GM19193 (cell line): ENCODE data around the gene GID4.
A peak's percentile ranks its signal among the peaks of the same experiment; 100 is the strongest.

ENCODE experiments used
- POLR2A ChIP-seq: IDR thresholded peaks from 4 replicates; pipeline ENCODE4 v1.6.1; 2011; ENCODE audit not compliant: insufficient read depth, insufficient read length; ENCODE audit errors: extremely low read depth

The GID4 gene

DNA sequence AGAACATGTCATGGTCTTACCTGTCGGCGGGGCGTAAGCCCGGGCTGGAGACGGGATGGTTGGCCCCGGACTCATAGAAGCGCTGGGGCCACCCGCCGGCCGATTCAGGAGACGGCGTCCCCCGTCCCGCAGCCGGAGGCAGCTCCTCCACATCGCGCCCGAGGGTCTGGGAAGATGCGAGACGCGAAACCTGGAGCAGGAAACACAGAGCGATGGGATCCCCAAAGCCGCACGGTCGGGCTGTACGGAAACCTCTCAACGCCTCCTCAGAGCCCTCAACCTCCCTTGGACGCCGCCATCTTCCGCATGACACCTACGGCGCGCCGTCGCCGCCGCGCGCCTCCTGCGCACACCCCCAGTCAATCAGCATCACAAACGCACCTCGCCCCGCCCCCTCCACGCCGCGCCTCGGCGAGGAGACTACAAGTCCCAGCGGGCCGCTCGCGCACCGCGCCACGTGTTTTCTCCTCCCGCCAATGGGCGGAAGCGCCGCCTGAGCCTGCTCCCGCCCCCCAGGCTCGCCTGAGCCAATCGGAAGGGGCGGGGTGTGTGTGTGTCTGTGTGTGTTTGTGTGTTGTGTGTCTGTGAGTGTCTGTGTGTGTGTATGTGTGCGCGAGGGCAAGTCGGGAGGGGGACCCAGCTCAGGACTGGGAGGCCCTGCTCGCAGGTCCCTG lies at the start of gene GID4, which contains the start of gene ATPAF2:
GID4 (plus strand) TSS at position 548 of the 674 bp plus-strand sequence; CDS start at position 605, 57 bp downstream.
ATPAF2 (minus strand) TSS at position 308 of the 674 bp plus-strand sequence; CDS start at position 153, 155 bp downstream.
- peak; percentile 61 for TF ChIP-seq POLR2A

DNA sequence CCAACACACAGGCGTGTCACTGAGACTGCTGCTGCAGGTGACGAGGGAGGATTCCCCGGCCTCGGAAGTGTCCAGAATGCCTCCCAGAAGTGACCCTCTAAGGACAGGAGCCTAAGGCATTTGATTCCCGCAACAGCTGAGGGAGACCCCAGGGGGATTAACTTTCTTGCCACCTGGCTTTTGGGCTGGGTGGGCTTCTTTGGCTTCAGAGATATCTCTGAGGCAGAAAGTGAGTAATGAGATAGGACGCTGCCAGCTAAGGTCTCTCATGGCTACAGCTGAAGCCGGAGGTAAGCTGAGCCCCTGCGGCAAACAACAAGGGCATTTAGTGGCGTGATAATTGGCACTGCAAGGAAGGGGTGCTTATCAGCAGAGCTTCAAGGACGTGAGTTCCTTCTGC lies 49.6 kb upstream of the GID4 start:
- TF ChIP-seq POLR2A, result no peak

DNA sequence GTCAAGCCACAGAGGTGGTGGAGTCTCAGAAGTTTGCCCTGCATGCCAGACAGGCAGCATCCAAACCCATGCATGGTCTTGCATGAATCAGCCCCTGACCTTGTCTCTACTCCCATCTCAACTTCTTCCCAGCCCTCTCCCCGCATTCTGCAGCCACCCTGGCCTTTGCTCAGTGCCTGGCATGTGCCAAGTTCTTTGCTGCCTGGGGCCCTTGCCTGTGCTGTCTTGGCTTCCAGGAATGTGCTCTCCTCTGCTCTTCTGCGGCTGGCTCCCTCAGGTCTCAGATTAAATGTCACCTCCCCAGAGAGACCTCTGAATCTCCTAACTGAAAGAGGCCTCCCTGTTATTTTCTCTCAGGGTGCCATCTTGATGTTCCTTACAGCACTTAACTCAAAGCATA lies 48.9 kb upstream of the GID4 start:
- TF ChIP-seq POLR2A, result no peak

DNA sequence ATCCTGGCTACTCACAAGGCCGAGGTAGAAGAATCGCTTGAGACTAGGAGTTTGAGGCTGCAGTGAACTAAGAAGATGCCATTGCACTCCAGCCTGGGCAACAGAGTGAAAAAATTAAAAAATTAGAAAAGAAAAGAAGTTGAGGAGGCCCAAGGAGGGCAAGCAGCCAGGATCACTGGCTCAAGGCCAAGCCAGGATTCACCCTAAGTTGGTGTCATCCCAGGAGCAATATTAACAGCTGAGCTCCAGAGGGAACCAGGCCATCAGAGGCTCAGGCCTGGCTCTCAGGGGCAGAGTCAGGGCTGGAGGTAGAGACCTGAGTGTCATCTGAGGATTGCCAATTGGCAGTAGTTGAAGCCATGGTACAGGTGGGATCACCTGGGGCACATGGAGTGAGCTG lies 45.8 kb upstream of the GID4 start:
- no peak for TF ChIP-seq POLR2A

DNA sequence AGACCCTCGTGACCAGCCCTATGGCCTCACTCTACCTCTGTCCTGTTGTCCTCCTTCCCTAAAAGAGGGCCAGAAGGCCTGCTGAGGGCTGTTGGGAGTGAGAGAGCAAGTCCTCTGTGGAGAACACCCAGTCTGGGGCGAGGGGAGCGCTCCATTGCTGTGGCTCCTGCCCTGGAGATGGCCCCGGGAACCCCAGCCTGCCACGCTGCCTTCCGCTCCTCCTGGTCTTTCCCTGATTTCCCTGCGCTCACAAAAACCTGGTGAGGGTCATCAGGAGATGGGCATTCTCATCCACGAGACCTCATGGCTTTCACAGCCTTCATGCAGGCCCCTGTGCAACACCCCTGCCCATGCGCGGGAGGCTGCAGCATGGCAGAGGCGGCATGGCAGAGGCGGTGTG lies 45.4 kb upstream of the GID4 start:
- TF ChIP-seq POLR2A, result no peak

DNA sequence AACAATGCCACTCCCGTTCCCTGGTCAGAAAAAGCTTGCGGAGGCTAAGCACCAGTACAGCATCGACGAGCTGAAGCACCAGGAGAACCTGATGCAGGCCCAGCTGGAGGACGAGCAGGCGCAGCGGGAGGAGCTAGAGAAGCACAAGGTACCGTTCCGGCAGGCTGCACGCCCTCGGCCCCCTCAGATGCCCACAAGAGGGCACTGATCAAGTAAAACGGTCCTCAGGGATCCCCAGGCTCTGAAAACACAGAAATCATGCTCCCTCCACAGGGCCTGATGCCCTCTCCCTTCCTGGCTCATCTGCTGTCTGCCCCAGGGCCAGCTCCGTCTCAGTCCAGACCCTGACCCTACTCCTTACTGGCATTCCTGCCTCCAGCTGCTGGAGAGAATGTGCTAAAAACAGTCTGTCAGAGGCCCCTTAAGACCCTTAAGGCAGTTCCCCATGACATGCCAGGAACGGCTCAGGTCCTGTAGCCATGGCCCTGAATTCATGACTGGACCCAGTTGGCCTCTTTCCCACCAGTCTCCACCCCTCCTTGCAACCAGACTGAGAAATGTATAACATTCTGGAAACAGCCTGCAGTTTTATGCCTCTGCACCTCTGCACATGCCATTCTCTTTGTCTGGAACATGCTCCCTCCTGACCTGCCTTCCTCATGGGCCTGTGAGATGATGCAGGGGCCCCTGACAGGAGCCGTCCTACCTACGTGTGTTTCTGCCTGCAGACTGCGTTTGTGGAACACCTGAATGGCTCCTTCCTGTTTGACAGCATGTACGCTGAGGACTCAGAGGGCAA lies 44.7 kb upstream of the GID4 start:
- no peak for TF ChIP-seq POLR2A

DNA sequence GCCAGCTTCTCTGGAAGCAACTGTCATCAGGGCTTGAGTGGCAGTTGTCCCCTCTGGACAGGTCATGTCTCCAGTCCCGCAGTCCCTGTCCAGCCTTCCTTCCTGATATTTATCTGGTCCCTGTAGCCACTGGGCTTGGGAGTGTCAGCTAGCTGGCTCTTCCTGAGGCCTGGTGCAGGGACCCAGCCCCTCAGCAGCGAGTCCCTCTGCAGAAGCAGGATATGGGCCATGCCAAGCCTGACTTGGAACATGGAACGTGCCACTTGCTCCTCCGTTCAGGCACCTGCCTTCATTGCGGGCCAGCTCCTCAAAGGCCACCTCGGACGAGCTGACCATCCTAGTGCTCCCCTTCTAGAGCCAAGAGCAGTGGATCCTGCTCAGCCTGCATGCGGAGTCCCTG lies 40.3 kb upstream of the GID4 start:
- no peak for TF ChIP-seq POLR2A

DNA sequence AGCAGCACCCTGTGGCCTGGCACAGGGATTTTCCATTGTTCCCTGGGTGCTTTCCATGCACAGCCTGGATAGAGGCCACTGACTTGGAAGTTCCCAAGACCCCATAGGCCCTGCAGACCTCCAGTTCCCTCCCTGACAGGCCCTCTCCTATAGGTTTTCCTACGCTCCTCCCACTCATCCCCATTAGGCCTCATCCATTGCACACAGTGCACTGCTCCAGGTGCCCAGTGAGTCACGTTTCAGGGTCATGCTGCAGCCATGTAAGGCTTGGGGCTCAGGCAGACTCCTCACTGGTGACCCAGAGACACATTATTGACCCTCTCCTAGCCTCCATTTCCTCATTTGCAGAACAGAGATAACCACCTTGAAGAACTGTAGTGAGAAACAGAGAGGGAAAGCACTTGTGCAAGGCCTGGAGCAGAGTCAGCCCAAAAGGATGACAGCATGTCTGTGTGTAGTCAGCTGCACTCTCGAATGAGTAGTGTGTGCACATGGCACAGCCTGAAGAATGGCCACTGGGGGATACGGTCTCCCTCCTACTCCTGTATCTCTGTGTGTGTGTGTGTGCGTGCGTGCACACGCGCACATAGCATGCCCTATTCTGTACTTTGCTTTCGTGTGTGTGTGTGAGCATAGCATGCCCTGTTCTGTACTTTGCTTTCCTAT lies 39.7 kb upstream of the GID4 start:
- no peak for TF ChIP-seq POLR2A

DNA sequence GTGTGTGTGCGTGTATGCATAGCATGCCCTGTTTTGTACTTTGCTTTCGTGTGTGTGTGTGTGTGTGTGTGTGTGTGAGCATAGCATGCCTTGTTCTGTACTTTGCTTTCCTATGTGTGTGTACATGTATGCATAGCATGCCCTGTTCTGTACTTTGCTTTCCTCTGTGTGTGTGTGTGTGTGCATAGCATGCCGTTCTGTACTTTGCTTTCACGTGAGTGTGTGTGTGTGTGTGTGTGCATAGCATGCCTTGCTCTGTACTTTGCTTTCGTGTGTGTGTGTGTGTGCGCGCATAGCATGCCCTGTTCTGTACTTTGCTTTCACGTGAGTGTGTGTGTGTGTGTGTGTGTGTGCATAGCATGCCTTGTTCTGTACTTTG lies 39.2 kb upstream of the GID4 start:
- no peak for TF ChIP-seq POLR2A

DNA sequence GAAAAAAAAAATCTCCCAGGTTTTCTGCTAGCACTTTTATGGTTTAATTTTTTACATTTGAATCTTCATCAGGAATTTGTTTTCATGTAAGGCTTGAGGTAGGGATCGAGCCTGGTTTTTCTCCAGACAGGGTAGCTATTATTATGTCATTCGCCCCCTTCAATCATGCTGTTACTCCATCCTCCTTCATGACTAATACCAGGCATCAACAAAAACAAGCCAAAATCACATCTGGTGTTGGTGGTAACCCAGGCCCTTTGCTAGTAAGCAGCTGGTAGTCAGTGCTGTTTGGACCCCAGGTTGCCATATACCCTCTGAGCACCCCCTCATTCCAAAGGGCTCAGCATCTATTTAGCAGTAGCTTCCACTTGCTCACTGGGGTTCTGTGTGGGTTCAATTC lies 37.0 kb upstream of the GID4 start:
- no peak for TF ChIP-seq POLR2A

DNA sequence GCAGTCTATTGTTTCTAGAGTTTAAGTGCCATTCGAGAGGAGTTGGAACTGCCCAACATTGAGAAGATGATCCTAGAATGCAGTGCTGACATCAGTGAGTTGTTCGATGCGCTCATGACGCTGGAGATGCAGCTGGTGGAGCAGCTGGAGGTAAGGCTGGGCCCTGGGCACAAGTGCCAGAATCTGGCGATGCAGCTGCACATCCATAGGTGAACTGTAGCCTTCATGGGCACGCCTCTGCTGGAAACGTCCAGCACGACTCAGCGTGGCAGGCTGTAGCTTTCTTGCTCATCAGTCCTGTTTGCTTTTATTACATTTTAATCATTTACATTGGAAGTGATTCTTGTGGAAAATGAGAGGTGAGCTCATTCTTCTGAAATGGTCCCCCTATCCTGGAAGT lies 34.9 kb upstream of the GID4 start:
- TF ChIP-seq POLR2A, result no peak

DNA sequence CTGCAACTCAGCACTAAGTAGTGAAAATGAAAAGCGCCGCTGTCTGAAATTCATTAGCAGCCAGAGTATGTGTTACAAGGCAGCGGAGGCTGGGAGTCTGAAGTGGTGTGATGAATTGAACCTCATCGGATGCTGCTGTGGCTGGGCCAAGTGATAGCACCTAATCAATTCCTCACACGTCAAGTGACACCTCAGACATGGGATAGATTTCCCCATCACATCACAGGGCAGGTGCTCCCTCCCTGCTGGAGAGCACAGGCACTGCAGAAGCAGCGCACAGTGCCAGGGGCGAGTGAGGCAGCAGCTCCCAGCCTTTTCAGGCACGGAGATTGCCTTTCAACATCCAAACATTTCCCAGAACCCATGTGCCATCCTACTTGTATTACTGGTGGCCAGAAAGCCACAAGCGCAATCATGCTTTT lies 34.3 kb upstream of the GID4 start:
- no peak for TF ChIP-seq POLR2A

DNA sequence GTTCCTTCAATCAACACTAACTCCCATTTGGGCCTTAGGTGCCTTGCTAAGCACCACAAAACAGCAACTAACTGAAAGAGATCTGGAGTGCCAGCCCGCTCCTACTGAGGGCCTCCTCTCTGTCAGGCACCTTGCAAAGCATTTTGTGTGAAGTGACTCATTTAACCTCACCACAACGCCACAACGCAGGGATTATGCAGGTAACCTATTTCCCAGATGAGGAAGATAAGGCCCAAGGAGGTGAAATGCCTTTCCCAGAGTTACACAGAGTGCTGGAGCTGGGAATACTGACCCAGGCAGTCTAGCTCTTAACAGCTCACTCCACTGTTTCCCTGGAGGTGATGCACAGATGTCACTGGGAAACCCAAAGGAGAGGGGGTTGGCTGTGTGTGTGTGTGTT lies 33.7 kb upstream of the GID4 start:
- no peak for TF ChIP-seq POLR2A

DNA sequence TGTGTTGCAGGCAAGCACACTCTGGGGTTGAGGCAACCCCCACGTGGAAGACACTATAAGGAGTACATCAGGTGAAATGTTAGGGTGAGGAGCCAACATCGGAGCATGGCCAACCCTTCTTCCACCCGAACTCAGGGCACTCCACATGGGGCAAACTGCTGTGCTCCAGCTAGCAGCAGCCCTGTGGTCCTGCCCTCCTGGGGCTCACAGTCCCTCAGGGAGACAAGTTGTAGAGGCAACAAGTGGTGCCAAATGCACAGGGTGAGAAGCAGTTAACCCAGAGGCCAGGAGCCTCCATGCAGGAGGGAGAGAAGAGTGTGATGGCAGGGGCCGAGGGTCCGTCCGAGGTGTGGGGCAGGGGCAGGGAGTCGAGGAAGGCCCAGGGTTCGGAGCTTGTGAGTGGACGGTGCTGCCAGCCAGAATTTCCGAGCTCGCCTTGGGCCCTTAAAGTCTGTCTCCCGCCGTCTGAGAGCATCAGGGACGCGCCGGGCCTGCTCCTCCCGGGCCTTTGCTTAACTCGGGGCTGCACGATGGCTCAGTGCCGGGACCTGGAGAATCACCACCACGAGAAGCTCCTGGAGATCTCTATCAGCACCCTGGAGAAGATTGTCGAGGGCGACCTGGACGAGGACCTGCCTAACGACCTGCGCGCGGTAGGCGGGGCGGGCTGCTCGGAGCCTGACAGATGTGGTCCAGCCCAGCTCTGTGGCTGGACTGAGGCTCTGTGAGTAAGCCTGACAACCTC lies 32.5 kb upstream of the GID4 start:
- TF ChIP-seq POLR2A, result no peak
